GM18508 (cell line): ENCODE measurements around the gene UBE2G1.

Source experiments
- ATAC-seq: cut with Tn5 transposase; IDR thresholded peaks from one replicate; pipeline ENCODE4 v1.9.1; 2021; ENCODE audit warnings: moderate number of reproducible peaks; ENCODE audit not compliant: insufficient read depth, unreplicated experiment

The UBE2G1 gene

GRCh38 chr17:4309897-4310296 is 56.6 kb downstream of the UBE2G1 start:
- no peak for ATAC-seq

GRCh38 chr17:4307179-4307930 is 59.1 kb downstream of the UBE2G1 start:
- ATAC-seq: no peak

GRCh38 chr17:4305224-4305623 is 61.3 kb downstream of the UBE2G1 start:
- no peak for ATAC-seq

- no peak for ATAC-seq
These were observed 62.0 kb downstream of the UBE2G1 start for GRCh38 chr17:4304417-4305027.

GRCh38 chr17:4301066-4301465 is 65.4 kb downstream of the UBE2G1 start:
- no peak for ATAC-seq

GRCh38 chr17:4297351-4297750 is 69.1 kb downstream of the UBE2G1 start:
- no peak for ATAC-seq

GRCh38 chr17:4295686-4296085 is 70.8 kb downstream of the UBE2G1 start:
- ATAC-seq: no peak

- no peak for ATAC-seq
These were observed 72.9 kb downstream of the UBE2G1 start for GRCh38 chr17:4293572-4293971.

- no peak for ATAC-seq
These were observed 78.8 kb downstream of the UBE2G1 start for GRCh38 chr17:4287710-4288109.

GRCh38 chr17:4276514-4276913 is 90.0 kb downstream of the UBE2G1 start:
- ATAC-seq: no peak

GRCh38 chr17:4272972-4273368 is 93.5 kb downstream of the UBE2G1 start:
- no peak for ATAC-seq

GRCh38 chr17:4272213-4272971 is 94.1 kb downstream of the UBE2G1 start:
- no peak for ATAC-seq

- no peak for ATAC-seq
These were observed 95.7 kb downstream of the UBE2G1 start for GRCh38 chr17:4270736-4271135.

GRCh38 chr17:4269915-4270314 is 96.6 kb downstream of the UBE2G1 start:
- no peak for ATAC-seq

- ATAC-seq: no peak
These were observed 99.1 kb downstream of the UBE2G1 start for GRCh38 chr17:4267402-4267801.

- ATAC-seq: no peak
These were observed 99.9 kb downstream of the UBE2G1 start for GRCh38 chr17:4266550-4266949.

GRCh38 chr17:4263282-4264215 is 102.9 kb downstream of the UBE2G1 start, which contains the start of gene ANKFY1:
ANKFY1 (minus strand) TSS chr17:4263979; CDS start chr17:4263941, 38 bp downstream.
- ATAC-seq: no peak

- no peak for ATAC-seq
These were observed 103.8 kb downstream of the UBE2G1 start for GRCh38 chr17:4262703-4263102.

GRCh38 chr17:4261452-4261851 is 105.0 kb downstream of the UBE2G1 start:
- no peak for ATAC-seq

- ATAC-seq: no peak
These were observed 107.6 kb downstream of the UBE2G1 start for GRCh38 chr17:4258867-4259266.
